Right cardiac atrium (tissue), 5 donors: Measurements from ENCODE around the gene CTSC. TPM values are rescaled to one million over a fixed set of nuclear protein-coding genes. Genes with fewer than 3 reads are reported as not detected.

ENCODE experiments used
- ATAC-seq, 2 donors: fragments of 200-7000 bp; cut with Tn5 transposase; one replicate each; pipeline versions ENCODE4 v1.8.0 to v1.9.1; 2020; ENCODE audit warnings: moderate library complexity in 2 of 2, mild to moderate bottlenecking in 1 of 2
- DNase-seq, 3 donors: peaks; one replicate each; pipeline ENCODE4 v3.0.0-alpha.2; 2020
- H3K27ac ChIP-seq: one replicate; pipeline ENCODE4 v1.5.1; 2013; ENCODE audit warnings: mild to moderate bottlenecking, low read length, control low read depth, moderate library complexity
- H3K27me3 ChIP-seq: one replicate; pipeline ENCODE4 v1.6.1; 2013; ENCODE audit not compliant: control insufficient read depth, insufficient read depth
- H3K4me1 ChIP-seq: one replicate; pipeline ENCODE4 v1.6.1; 2013; ENCODE audit warnings: low read length; ENCODE audit not compliant: control insufficient read depth, insufficient read depth
- H3K4me3 ChIP-seq: one replicate; pipeline ENCODE4 v1.5.1; 2013; ENCODE audit warnings: low read length, control low read depth
- H3K9me3 ChIP-seq: one replicate; pipeline ENCODE4 v1.6.1; 2013; ENCODE audit warnings: low read length; ENCODE audit not compliant: control insufficient read depth
- WGBS: extraction: QIAGEN DNeasy Blood & Tissue Kit; methylation state at CpG from one replicate; pipeline ENCODE4 v1.1.7; 2013; 5-methylcytosine and 5-hydroxymethylcytosine counted together
- intact Hi-C, 4 donors: fragments of 100-400 bp; cut with DNase I; formaldehyde crosslinking; loops; one replicate each; pipeline versions ENCODE4 v1.11.0 to v1.14.0; 2022 to 2023
- polyA plus RNA-seq: library from polyadenylated mRNA; stranded (reverse); fragments of 200-250 nt; gene quantifications from one replicate; pipeline ENCODE4 v1.2.3, GENCODE V29; 2013
- total RNA-seq, 4 donors: library from RNA; stranded (reverse); fragmentation: NEBNext Ultra II Directional; extraction: Animal tissue kit (Norgen Biotek cat#: 25700); gene quantifications; one replicate each; pipeline ENCODE4 v1.2.1, GENCODE V29; 2021
- donor health status: healthy with polysubstance abuse.
- donor health status: DM: no; HTN: yes; CAD: no.
- donor health status: DM: no; HTN: no; CAD: no.
- donor health status: DM: no; HTN: yes; CAD: no; lungs with severe emphysema.
- donor health status: DM: yes; HTN: yes; CAD: no.

CTSC gene
- total and polyA plus RNA-seq, 5 donors: 17.7 to 39.3 (median 28.7) TPM

DNA sequence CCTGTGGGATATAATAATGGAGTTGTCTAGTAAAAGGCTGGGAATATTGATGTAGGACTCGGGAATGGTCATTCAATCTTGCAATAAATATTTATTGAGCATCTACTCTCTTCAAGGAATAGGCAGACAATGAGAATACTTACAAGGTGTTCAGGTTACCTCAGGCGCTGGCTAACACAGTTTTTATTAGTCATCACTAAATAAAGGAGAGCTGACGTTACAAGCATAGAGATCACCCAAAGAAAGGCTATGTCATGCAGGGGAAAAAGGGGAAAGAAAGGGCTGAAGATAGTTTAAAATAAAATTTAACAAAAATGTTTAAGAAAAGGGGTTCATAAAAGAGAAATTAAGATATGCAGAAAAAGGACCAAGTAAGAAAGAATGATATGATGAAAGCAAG lies 15.8 kb upstream of the CTSC start:
- H3K27ac ChIP-seq: no peak overlapping the region
- DNase-seq (no peak), ATAC-seq (no peak)
- H3K4me1 ChIP-seq: no peaks in the 10 kb centered on the region
- H3K9me3 ChIP-seq: no peaks in the 10 kb centered on the region
- WGBS: 89% methylated on average over 3 of the region's 3 CpGs
- H3K4me3 ChIP-seq: no peak overlapping the region
- H3K27me3 ChIP-seq: no peaks in the 10 kb centered on the region
- intact Hi-C loops: loop anchor here in 1 of 4 donors (10.0 kb wide), 1 partner anchor 61 kb away; no protein-coding TSS in a partner anchor

DNA sequence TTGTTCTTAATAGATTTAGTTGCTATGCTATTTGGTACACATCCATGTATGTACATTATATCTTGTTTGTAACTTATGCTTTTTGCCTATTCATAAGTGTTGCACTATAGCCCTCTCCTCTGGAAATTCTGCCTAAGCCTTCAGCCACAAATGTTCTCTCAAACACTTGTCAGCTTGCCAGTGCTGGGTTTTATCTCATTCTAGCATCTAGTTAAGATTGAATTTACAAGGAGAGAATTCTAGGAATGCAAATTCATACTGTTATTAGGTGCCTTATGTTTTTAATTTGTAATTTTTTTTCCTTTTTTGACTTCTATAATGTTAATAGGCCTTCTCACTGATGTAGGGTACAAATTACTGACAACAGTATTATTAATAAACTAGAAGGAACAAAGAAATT lies 14.6 kb upstream of the CTSC start:
- Histone ChIP-seq H3K27me3 (no peaks in the 10 kb centered on the region), H3K9me3 (no peaks in the 10 kb centered on the region), H3K4me1 (no peaks in the 10 kb centered on the region), H3K27ac (no peak overlapping the region), H3K4me3 (no peak overlapping the region)
- intact Hi-C loops: loop anchor here in 1 of 4 donors (10.0 kb wide), 1 partner anchor 63 kb away; no protein-coding TSS in a partner anchor
- DNase-seq (no peak), ATAC-seq (no peak)

DNA sequence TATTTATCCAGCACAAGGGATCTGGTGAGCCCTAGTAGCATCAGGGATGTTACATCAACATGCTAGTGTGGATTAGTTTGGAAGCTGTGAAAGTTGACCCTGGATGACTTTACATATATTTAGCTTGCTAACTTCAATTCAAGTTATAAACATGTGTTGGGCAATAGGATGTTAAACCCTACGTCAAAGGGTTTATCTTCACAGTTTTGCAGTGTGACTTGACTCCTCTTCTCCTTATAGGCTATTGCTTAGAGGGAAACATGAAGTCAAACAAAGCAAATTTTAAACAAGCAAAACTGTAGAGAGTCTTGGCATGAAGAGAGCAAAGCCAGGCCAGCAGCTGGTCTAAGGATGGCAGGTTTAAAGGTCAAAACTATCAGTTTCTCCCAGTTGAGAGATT lies 11.3 kb upstream of the CTSC start:
- WGBS: 64% methylated on average over 1 of the region's 1 CpG
- no peak overlapping the region for H3K27ac ChIP-seq
- no peaks in the 10 kb centered on the region for H3K27me3 ChIP-seq
- ATAC-seq (no peak), DNase-seq (no peak)
- no peaks in the 10 kb centered on the region for H3K4me1 ChIP-seq
- H3K4me3 ChIP-seq: no peak overlapping the region
- no peaks in the 10 kb centered on the region for H3K9me3 ChIP-seq
- intact Hi-C loops: no loop called here

DNA sequence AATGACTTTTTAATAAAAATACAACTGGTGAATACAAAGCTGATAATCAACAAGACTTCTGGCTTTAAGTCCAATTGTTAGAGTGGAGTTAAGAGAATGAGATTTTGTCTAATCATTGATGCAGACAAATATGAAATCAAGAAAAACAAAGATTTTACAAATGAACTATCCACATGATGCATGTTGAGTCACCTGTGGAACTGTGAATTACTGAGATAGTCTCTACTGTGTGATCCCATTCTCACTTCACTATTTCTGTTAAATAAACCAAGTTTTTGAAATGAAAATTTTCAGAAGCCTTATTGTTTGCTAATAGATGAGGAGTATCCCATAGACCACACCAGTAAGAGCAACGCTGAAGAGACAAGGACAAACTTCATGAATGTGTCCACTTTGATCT lies 8.4 kb upstream of the CTSC start:
- no peak for DNase-seq
- Histone ChIP-seq H3K27me3 (no peaks in the 10 kb centered on the region), H3K27ac (no peak overlapping the region), H3K4me1 (peaks cover 1% of the 10 kb centered on the region), H3K4me3 (no peak overlapping the region), H3K9me3 (no peaks in the 10 kb centered on the region)
- intact Hi-C loops: no loop called here
- WGBS: 100% methylated on average over 1 of the region's 1 CpG
- no peak for ATAC-seq

DNA sequence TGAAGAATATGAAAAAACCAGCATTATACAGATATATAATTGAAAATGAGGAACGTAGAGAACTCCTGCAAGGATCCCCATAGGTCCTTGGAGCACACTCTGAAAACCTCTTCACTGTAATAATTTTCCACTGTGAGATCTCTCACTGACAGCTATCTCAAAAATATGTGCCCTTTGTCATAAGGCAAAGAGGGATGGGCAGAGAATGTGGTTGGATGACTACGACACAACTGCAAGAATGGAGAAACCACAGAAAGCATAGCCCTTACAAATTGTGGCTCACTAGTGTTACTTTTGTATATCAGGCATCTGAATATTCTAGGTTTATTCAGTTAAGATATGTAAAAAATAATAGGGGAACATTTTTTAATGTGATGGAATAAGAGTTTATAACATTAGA lies 7.9 kb upstream of the CTSC start:
- Histone ChIP-seq H3K9me3 (no peaks in the 10 kb centered on the region), H3K27me3 (no peaks in the 10 kb centered on the region), H3K4me3 (no peak overlapping the region), H3K27ac (no peak overlapping the region), H3K4me1 (peaks cover 1% of the 10 kb centered on the region)
- ATAC-seq (no peak), DNase-seq (no peak)
- intact Hi-C loops: no loop called here
- 89% methylated on average over 2 of the region's 2 CpGs for WGBS

DNA sequence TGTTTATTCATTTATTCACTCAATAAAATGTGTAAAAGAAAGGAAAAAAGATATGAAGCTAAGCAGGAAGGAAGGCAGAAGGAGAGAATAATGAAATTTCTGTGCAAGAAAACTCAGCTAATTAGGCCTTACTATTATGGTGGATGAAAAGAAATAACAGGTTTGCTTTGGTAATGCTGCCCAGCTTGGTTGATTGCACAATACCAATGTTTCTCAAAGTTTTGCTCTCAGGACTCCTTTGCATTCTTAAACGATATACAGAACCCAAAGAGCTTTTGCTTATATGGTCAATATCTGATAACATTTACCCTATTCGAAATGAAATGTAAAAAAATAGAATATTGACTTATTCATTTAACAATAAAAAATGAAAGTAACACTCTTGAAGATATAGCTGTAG lies 7.3 kb upstream of the CTSC start:
- DNase-seq (no peak), ATAC-seq (no peak)
- 80% methylated on average over 2 of the region's 2 CpGs for WGBS
- Histone ChIP-seq H3K9me3 (no peaks in the 10 kb centered on the region), H3K4me3 (no peak overlapping the region), H3K4me1 (peaks cover 1% of the 10 kb centered on the region), H3K27ac (no peak overlapping the region), H3K27me3 (no peaks in the 10 kb centered on the region)
- intact Hi-C loops: no loop called here

DNA sequence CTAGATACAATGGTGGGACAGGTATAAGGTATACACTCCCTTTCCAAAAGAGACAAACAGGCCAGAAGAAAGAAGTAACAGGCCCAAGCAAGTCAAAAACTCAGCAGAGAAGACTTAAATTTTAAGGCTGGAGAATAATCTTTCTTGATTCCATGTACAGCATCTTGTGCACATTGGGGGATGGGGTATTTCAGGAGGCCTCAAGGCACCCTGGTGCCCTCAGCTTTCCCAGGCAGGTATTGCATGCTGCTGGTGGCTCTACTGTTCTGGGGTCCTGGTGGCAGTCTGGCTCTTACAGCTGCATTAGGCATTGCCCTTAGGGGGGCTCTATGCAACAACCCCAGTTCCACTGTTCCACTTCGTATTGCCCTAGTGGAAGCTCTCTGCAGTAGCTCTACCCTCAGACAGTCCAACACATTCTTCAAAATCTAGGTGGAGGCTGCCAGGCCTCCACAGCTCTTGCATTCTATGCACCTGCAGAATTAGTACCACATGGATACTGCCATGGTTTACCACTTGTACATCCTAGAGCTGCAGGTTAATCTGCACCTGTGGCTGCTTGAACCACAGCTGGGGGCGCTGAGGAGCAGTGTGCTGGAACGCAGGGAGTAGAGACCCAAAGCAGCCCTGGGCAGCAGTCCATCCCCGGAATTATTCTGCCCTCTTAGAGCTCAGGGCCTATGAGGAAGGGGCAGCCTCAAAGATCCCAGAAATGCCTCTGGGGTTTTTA lies 4.2 kb upstream of the CTSC start:
- intact Hi-C loops: no loop called here
- 80% methylated on average over 4 of the region's 4 CpGs for WGBS
- DNase-seq: peak in 1 of 3 donors; percentile 10
- no peaks in the 10 kb centered on the region for H3K9me3 ChIP-seq
- no peak overlapping the region for H3K27ac ChIP-seq
- H3K4me3 ChIP-seq: no peak overlapping the region
- no peak for ATAC-seq
- H3K4me1 ChIP-seq: peaks cover 4% of the 10 kb centered on the region
- no peaks in the 10 kb centered on the region for H3K27me3 ChIP-seq

DNA sequence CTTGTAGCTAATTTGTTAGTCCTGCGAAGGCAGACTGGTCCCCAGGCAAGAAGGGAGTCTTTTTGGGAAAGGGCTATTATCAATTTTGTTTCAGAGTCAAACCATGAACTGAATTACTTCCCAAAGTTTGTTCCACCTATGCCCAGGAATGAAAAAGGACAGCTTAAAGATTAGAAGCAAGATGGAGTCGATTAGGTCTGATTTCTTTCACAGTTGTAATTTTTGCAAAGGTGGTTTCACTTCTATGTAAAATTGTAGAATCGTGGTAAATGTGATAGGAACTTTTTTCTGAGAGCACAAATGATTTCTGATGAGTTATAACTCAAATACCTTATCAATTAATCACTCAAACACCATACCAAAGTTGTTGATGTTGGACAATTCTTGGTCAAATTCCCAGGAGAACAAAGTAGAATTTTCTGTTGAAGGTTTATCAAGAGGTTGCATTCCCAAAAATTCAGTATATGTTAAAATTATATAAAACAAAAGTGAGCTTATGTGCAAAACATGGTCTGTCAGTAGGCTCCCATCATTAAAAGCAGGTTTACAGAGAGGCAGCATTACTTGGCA lies 2.9 kb upstream of the CTSC start:
- no peak for ATAC-seq
- peaks cover 4% of the 10 kb centered on the region for H3K4me1 ChIP-seq
- no peak overlapping the region for H3K4me3 ChIP-seq
- 79% methylated on average over 3 of the region's 3 CpGs for WGBS
- intact Hi-C loops: no loop called here
- H3K27ac ChIP-seq: no peak overlapping the region
- no peaks in the 10 kb centered on the region for H3K9me3 ChIP-seq
- DNase-seq: no peak
- H3K27me3 ChIP-seq: no peaks in the 10 kb centered on the region

DNA sequence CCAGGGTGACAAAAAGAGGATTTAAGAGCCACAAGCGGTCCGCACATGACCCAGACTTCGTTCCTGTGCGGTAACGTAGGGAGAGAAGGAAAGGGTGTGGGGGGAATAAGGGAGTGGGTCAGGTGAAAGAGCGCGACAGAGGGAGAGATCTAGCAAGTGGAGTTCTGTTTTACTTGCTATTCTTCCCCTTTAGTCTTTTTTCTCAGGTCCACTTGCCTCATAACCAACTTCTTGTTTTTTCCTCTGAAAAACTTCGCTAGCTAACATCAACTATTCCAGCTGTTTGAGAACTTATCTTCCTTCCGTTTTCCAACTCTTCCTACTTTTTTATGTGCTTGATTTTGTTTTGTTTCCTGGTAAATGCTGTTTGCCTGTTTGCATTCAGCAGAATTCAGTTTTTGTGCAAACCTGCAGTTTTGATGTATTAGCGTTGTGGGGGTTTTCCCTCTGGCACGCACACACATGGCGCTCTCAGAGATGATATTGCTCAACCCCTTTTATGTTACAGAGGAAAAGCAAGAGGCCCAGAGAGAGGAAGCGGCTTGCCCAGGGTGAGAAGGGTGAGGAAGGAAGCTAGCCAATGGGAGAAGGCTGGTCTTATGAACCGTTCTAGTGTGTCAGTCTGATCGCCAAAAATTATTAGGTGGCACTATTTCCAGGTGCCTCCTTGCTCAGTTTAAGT lies 592 bp upstream of the CTSC start:
- H3K4me1 ChIP-seq: peaks cover 4% of the 10 kb centered on the region
- ATAC-seq (peak; percentile 87 to 88), DNase-seq (peak; percentile 57 to 76 (median 70))
- intact Hi-C loops: no loop called here
- no peaks in the 10 kb centered on the region for H3K9me3 ChIP-seq
- peak overlapping the region; percentile 45 for H3K27ac ChIP-seq
- no peaks in the 10 kb centered on the region for H3K27me3 ChIP-seq
- WGBS: 2% methylated on average over 15 of the region's 15 CpGs
- peak overlapping the region; percentile 73 for H3K4me3 ChIP-seq

DNA sequence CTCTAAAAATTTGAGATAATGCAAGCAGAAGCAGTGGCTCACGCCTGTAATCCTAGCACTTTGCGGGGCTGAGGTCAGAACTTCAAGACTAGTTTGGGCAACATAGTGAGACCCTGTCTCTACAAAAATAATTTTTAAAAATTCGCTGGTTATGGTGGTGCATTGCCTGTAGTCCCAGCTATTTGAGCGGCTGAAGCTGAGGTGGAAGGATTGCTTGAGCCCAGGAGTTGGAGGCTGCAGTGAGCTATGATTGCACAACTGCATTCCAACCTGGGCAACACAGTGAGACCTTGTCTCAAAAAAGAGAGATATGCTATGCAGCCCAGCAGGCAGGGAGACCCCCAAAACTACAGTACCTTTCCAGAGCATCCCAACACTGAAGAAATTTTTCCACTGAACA lies 2.3 kb downstream of the CTSC start:
- DNase-seq: no peak
- Histone ChIP-seq H3K27ac (no peak overlapping the region), H3K4me3 (no peak overlapping the region), H3K27me3 (no peaks in the 10 kb centered on the region), H3K9me3 (no peaks in the 10 kb centered on the region), H3K4me1 (peaks cover 3% of the 10 kb centered on the region)
- 85% methylated on average over 4 of the region's 4 CpGs for WGBS
- intact Hi-C loops: no loop called here
- no peak for ATAC-seq

DNA sequence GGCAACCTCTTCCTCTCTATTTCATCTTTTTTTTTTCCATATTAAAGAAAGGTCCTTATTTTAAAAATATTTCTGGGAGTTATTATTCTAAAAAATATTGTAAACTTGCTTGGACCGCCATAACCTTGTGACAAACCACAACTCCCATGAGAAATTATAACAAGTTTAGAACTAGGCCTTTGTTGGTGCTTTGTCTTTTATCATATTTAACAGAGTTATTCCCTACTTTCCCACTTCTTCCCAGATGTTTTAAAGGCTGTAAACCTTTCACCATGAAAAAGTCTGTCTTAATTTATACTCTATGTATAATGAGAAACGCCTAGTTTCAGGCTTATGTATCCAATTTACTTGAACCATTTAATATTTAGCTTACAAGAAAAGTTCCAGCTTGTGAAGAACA lies 3.7 kb downstream of the CTSC start:
- intact Hi-C loops: no loop called here
- WGBS: 91% methylated on average over 2 of the region's 2 CpGs
- H3K27me3 ChIP-seq: no peaks in the 10 kb centered on the region
- DNase-seq: no peak
- no peak overlapping the region for H3K27ac ChIP-seq
- ATAC-seq: no peak
- H3K4me1 ChIP-seq: peaks cover 3% of the 10 kb centered on the region
- no peaks in the 10 kb centered on the region for H3K9me3 ChIP-seq
- H3K4me3 ChIP-seq: no peak overlapping the region
